HEK293 (cell line): ENCODE results near the gene ABHD12B.
A peak's percentile ranks its signal among the peaks of the same experiment; 100 is the strongest.

Source experiments
- CTCF ChIA-PET: fragments of 350-600 bp; formaldehyde crosslinking; extraction: SDS; loops from one replicate; lab custom pipeline; 2021; ENCODE audit warnings: antibody characterized with exemption; lab: Yijun Ruan, JAX
- POLR2A ChIA-PET: fragments of 300-600 bp; formaldehyde crosslinking; extraction: SDS; loops from one replicate; lab custom pipeline; 2020; ENCODE audit warnings: antibody characterized with exemption, inconsistent platforms; lab: Yijun Ruan, JAX
- H3K27ac ChIP-seq: fragments of 200-500 bp; sonication (Bioruptor generic); 2 replicates; pipeline ENCODE4 v1.5.1; 2014; ENCODE audit warnings: low read depth, low read length, control low read depth, inconsistent platforms; ENCODE audit errors: extremely low read depth
- H3K36me3 ChIP-seq, 2 experiments: fragments of 200-500 bp in 1 of 2; sonication (Bioruptor generic) in 1 of 2; 1 replicate in 1 of 2; 2 replicates in 1 of 2; pipeline ENCODE4 v1.5.1; 2014 to 2017; ENCODE audit warnings: inconsistent platforms in 2 of 2, low read length in 2 of 2; ENCODE audit not compliant: control insufficient read depth in 2 of 2, insufficient read depth in 1 of 2
- H3K4me1 ChIP-seq: fragments of 200-500 bp; sonication (Bioruptor generic); 2 replicates; pipeline ENCODE4 v1.5.1; 2014; ENCODE audit warnings: mild to moderate bottlenecking, low read length, inconsistent platforms; ENCODE audit not compliant: control insufficient read depth, insufficient read depth
- H3K4me3 ChIP-seq: 2 replicates; pipeline ENCODE4 v1.5.1; 2011; ENCODE audit warnings: low read depth, mild to moderate bottlenecking, control low read depth, low read length, moderate library complexity
- H3K9me3 ChIP-seq: fragments of 200-500 bp; sonication (Bioruptor generic); 2 replicates; pipeline ENCODE4 v1.5.1; 2014; ENCODE audit warnings: low read depth, low read length, inconsistent platforms; ENCODE audit not compliant: control insufficient read depth, insufficient read depth
- EGR2 ChIP-seq: fragments of 450-650 bp; formaldehyde crosslinking; IDR thresholded peaks from 2 replicates; pipeline ENCODE4 v1.5.1; 2016; ENCODE audit warnings: low read depth, missing biosample characterization, missing genetic modification characterization
- KLF10 ChIP-seq: fragments of 450-650 bp; IDR thresholded peaks from 2 replicates; pipeline ENCODE4 v1.5.1; 2018; ENCODE audit warnings: missing biosample characterization, mild to moderate bottlenecking, missing genetic modification characterization
- KLF9 ChIP-seq: fragments of 450-650 bp; formaldehyde crosslinking; IDR thresholded peaks from 2 replicates; pipeline ENCODE4 v1.5.1; 2016; ENCODE audit warnings: missing biosample characterization, missing genetic modification characterization, low read depth
- PATZ1 ChIP-seq: fragments of 450-650 bp; formaldehyde crosslinking; IDR thresholded peaks from 2 replicates; pipeline ENCODE4 v1.5.1; 2016; ENCODE audit warnings: missing biosample characterization, missing genetic modification characterization
- RBAK ChIP-seq: fragments of 450-650 bp; formaldehyde crosslinking; IDR thresholded peaks from 2 replicates; pipeline ENCODE4 v1.5.1; 2016; ENCODE audit warnings: missing biosample characterization, missing genetic modification characterization
- REST ChIP-seq: fragments of 450-650 bp; formaldehyde crosslinking; IDR thresholded peaks from 2 replicates; pipeline ENCODE4 v1.5.1; 2016; ENCODE audit warnings: missing biosample characterization, missing genetic modification characterization
- ZBTB1 ChIP-seq: fragments of 450-650 bp; formaldehyde crosslinking; IDR thresholded peaks from 2 replicates; pipeline ENCODE4 v1.5.1; 2016; ENCODE audit warnings: missing biosample characterization, missing genetic modification characterization
- ZFHX2 ChIP-seq: fragments of 450-650 bp; formaldehyde crosslinking; conservative IDR thresholded peaks from 2 replicates; pipeline ENCODE4 v1.5.1; 2016; ENCODE audit warnings: missing biosample characterization, missing genetic modification characterization
- ZFP41 ChIP-seq: fragments of 450-650 bp; formaldehyde crosslinking; IDR thresholded peaks from 2 replicates; pipeline ENCODE4 v1.5.1; 2016; ENCODE audit warnings: missing biosample characterization, missing genetic modification characterization, borderline replicate concordance
- ZNF114 ChIP-seq: fragments of 450-650 bp; formaldehyde crosslinking; IDR thresholded peaks from 2 replicates; pipeline ENCODE4 v1.5.0; 2017; ENCODE audit warnings: missing biosample characterization, missing genetic modification characterization
- ZNF155 ChIP-seq: fragments of 450-650 bp; formaldehyde crosslinking; IDR thresholded peaks from 2 replicates; pipeline ENCODE4 v1.5.1; 2016; ENCODE audit warnings: missing biosample characterization, missing genetic modification characterization
- ZNF335 ChIP-seq: fragments of 450-650 bp; formaldehyde crosslinking; conservative IDR thresholded peaks from 2 replicates; pipeline ENCODE4 v1.5.1; 2016; ENCODE audit warnings: missing biosample characterization, missing genetic modification characterization
- ZNF341 ChIP-seq: fragments of 450-650 bp; formaldehyde crosslinking; IDR thresholded peaks from 2 replicates; pipeline ENCODE4; 2016; ENCODE audit warnings: low read depth, missing biosample characterization, missing genetic modification characterization
- ZNF449 ChIP-seq: fragments of 450-650 bp; formaldehyde crosslinking; IDR thresholded peaks from 2 replicates; pipeline ENCODE4 v1.5.1; 2017; ENCODE audit warnings: missing biosample characterization, mild to moderate bottlenecking, missing genetic modification characterization, moderate library complexity
- ZNF596 ChIP-seq: fragments of 450-650 bp; IDR thresholded peaks from 2 replicates; pipeline ENCODE4 v1.5.0; 2018; ENCODE audit warnings: missing biosample characterization, mild to moderate bottlenecking, missing genetic modification characterization, moderate library complexity
- ZNF624 ChIP-seq: fragments of 450-650 bp; formaldehyde crosslinking; IDR thresholded peaks from 2 replicates; pipeline ENCODE4 v1.5.1; 2017; ENCODE audit warnings: missing biosample characterization, missing genetic modification characterization
- ZNF701 ChIP-seq: fragments of 450-650 bp; formaldehyde crosslinking; IDR thresholded peaks from 2 replicates; pipeline ENCODE4 v1.5.1; 2016; ENCODE audit warnings: missing biosample characterization, missing genetic modification characterization
- ZNF768 ChIP-seq: fragments of 450-650 bp; formaldehyde crosslinking; IDR thresholded peaks from 2 replicates; pipeline ENCODE4 v1.5.1; 2018; ENCODE audit warnings: missing biosample characterization, mild to moderate bottlenecking, missing genetic modification characterization
- ZNF777 ChIP-seq: fragments of 450-650 bp; formaldehyde crosslinking; IDR thresholded peaks from 2 replicates; pipeline ENCODE4 v1.5.1; 2017; ENCODE audit warnings: missing biosample characterization, missing genetic modification characterization, borderline replicate concordance
- ZNF785 ChIP-seq: fragments of 450-650 bp; formaldehyde crosslinking; IDR thresholded peaks from 2 replicates; pipeline ENCODE4 v1.5.1; 2016; ENCODE audit warnings: missing biosample characterization, missing genetic modification characterization
- ZNF792 ChIP-seq: fragments of 450-650 bp; formaldehyde crosslinking; IDR thresholded peaks from 2 replicates; pipeline ENCODE4 v1.5.1; 2016; ENCODE audit warnings: missing biosample characterization, missing genetic modification characterization

Gene ABHD12B

GRCh38 chr14:50862036-50862570 is 9.8 kb upstream of the ABHD12B start (continued):
- TF ChIP-seq REST (tag by site-specific recombination) (no peak), ZFP41 (no peak), ZNF785 (no peak), ZNF596 (tag by site-specific recombination) (no peak), ZNF114 (no peak), RBAK (tag by site-specific recombination) (no peak), ZNF701 (tag by site-specific recombination) (no peak), ZNF792 (tag by site-specific recombination) (no peak)

GRCh38 chr14:50864237-50864636 is 7.6 kb upstream of the ABHD12B start:
- peaks cover 7% of the 10 kb centered on the region; the same call in 1 of the 2 replicates for H3K4me1 ChIP-seq
- ChIA-PET POLR2A (no interaction called here), CTCF (interaction anchor here (0.6 kb wide), 1 partner anchor 101 kb away, joined by 3 read pairs; no protein-coding TSS in a partner anchor)
- TF ChIP-seq ZNF449 (no peak), ZNF768 (tag by site-specific recombination) (no peak), ZNF155 (tag by site-specific recombination) (no peak), ZNF624 (tag by site-specific recombination) (no peak), ZNF777 (tag by site-specific recombination) (no peak), PATZ1 (tag by site-specific recombination) (no peak)
- H3K4me3 ChIP-seq = no peak overlapping the region
- no peak overlapping the region for H3K27ac ChIP-seq
- H3K9me3 ChIP-seq = no peaks in the 10 kb centered on the region
- no peaks in the 10 kb centered on the region for H3K36me3 ChIP-seq

- TF ChIP-seq ZNF341 (tag by site-specific recombination) (no peak), ZNF335 (tag by site-specific recombination) (no peak), KLF9 (tag by site-specific recombination) (no peak), EGR2 (tag by site-specific recombination) (peak; percentile 64), KLF10 (no peak), ZBTB1 (tag by site-specific recombination) (no peak), ZNF114 (no peak), ZFHX2 (tag by site-specific recombination) (0 out of 2 replicates have a peak, but pooled peaks have one; percentile 14)
- CTCF ChIA-PET = interaction anchor here (0.7 kb wide), 1 partner anchor 656 kb away, joined by 3 read pairs; no protein-coding TSS in a partner anchor
- H3K4me3 ChIP-seq = no peak overlapping the region
- no peaks in the 10 kb centered on the region for H3K36me3 ChIP-seq
- no peak overlapping the region for H3K27ac ChIP-seq
- POLR2A ChIA-PET = no interaction called here
- H3K9me3 ChIP-seq = no peaks in the 10 kb centered on the region
- peaks cover 3% of the 10 kb centered on the region; the same call in 1 of the 2 replicates for H3K4me1 ChIP-seq
Observed at GRCh38 chr14:50864946-50865345, 6.9 kb upstream of the ABHD12B start.
